Measurements from ENCODE around the gene SLC35D3. TPM values are rescaled to one million over a fixed set of nuclear protein-coding genes. Genes with fewer than 3 reads are reported as not detected.
"Not testable (repeated sequence)": the region's sequence is repeated elsewhere in the genome, so short reads cannot be mapped to it uniquely, and the experiment has no call there.

SLC35D3 gene
- total and polyA plus RNA-seq, 9 donors: 0.07 to 0.13 (median 0.08) TPM; not detected in 6

DNA sequence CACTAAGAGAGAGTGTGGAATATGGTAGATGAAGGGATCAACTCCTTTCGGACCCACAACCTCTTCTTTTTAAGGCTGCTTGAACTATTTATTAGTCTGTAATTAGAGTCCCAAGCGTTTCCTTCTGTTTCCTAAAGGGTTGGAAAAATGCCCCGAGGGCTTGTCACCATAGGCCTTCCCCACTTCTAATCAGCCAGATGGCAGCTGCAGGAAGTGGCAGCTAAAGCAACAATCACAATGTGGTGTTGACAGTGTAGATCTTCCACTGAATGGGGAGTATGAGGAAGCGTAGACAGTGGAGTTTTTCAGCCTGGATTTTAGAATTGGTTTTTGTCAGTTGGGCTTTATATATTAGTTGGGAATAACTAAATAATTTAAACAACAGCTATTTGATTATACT is 40.6 kb downstream of the SLC35D3 start:
- Histone ChIP-seq H3K4me1 (ENCODE audit: control insufficient read depth, insufficient read depth, low read length) (peaks cover 3% of the 10 kb centered on the region), H3K27me3 (ENCODE audit: control insufficient read depth, insufficient read depth, low read length) (no peaks in the 10 kb centered on the region), H3K27ac (ENCODE audit: low read length) (no peak overlapping the region), H3K4me3 (ENCODE audit: low read length) (no peak overlapping the region), H3K9me3 (replicated peaks; ENCODE audit: control insufficient read depth, low read depth, low read length) (no peaks in the 10 kb centered on the region), H3K36me3 (ENCODE audit: control insufficient read depth, insufficient read depth, low read length) (no peaks in the 10 kb centered on the region)
- WGBS (ENCODE audit: insufficient coverage): no CpG with 5 or more reads among the region's 4 CpGs
- DNase-seq: peak; percentile 40

- H3K4me3 ChIP-seq (ENCODE audit: low read length): no peak overlapping the region
- 17% methylated on average over 1 of the region's 2 CpGs for WGBS (ENCODE audit: insufficient coverage)
- no peaks in the 10 kb centered on the region for H3K27me3 ChIP-seq (ENCODE audit: control insufficient read depth, insufficient read depth, low read length)
- H3K27ac ChIP-seq (ENCODE audit: low read length): no peak overlapping the region
- no peak for DNase-seq
- no peaks in the 10 kb centered on the region for H3K9me3 ChIP-seq (replicated peaks; ENCODE audit: control insufficient read depth, low read depth, low read length)
- H3K4me1 ChIP-seq (ENCODE audit: control insufficient read depth, insufficient read depth, low read length): peaks cover 3% of the 10 kb centered on the region
- no peaks in the 10 kb centered on the region for H3K36me3 ChIP-seq (ENCODE audit: control insufficient read depth, insufficient read depth, low read length)
Measured at GRCh38 chr6:136963259-136963658, 41.2 kb downstream of the SLC35D3 start.

- WGBS (ENCODE audit: insufficient coverage): no CpG with 5 or more reads among the region's 2 CpGs
Measured at GRCh38 chr6:136964398-136964797, 42.3 kb downstream of the SLC35D3 start.

DNA sequence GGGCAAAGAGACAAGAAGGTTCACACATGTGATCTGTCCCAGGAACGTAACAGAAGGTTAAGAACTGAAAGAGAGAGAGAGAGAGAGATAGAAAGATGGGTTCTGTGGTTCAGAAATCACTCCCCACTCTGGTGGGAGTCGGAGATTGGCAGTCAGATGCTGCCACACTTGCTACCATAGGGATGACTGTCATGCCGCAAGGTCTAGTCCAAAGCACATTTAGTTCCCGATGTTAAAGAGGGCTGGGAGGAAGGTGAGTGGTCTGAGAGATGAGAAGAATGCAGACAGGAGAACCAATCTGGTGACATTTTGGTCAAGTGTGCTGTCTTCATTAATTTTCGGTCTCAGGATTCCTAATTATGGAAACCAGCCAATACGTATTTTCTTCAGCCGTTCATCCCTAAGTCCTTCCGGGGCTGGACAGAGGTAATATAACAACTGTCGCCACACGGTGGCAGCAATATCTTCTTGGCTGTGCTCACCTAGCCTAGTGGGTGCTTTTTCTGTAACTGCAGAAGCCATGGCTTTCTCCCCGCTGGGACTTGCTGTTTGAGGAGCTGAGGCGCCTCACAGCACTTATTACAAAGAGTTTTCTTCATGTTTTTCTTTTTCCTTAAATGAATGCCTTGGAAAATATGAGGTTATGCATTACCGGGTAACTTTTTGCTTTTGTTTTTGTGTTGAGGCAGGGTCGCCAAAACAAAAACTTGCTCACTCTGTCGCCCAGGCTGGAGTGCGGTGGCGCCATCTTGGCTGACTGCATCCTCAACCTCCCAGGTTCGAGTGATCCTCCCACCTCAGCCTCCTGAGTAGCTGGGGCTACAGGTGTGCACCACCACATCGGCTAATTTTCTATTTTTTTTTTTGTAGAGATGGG is 46.0 kb downstream of the SLC35D3 start:
- WGBS (ENCODE audit: insufficient coverage): 53% methylated on average over 13 of the region's 19 CpGs
- Histone ChIP-seq H3K9me3 (replicated peaks; ENCODE audit: control insufficient read depth, low read depth, low read length) (no peaks in the 10 kb centered on the region), H3K27me3 (ENCODE audit: control insufficient read depth, insufficient read depth, low read length) (no peaks in the 10 kb centered on the region), H3K36me3 (ENCODE audit: control insufficient read depth, insufficient read depth, low read length) (no peaks in the 10 kb centered on the region), H3K27ac (ENCODE audit: low read length) (no peak overlapping the region), H3K4me1 (ENCODE audit: control insufficient read depth, insufficient read depth, low read length) (no peaks in the 10 kb centered on the region), H3K4me3 (ENCODE audit: low read length) (no peak overlapping the region)
- DNase-seq: peak; percentile 71

More at GRCh38 chr6:136964398-136964797, 42.3 kb downstream of the SLC35D3 start:
- H3K4me1 ChIP-seq (ENCODE audit: control insufficient read depth, insufficient read depth, low read length): peaks cover 3% of the 10 kb centered on the region
- no peaks in the 10 kb centered on the region for H3K27me3 ChIP-seq (ENCODE audit: control insufficient read depth, insufficient read depth, low read length)
- no peak overlapping the region for H3K27ac ChIP-seq (ENCODE audit: low read length)
- no peak for DNase-seq
- no peaks in the 10 kb centered on the region for H3K9me3 ChIP-seq (replicated peaks; ENCODE audit: control insufficient read depth, low read depth, low read length)
- H3K36me3 ChIP-seq (ENCODE audit: control insufficient read depth, insufficient read depth, low read length): no peaks in the 10 kb centered on the region
- H3K4me3 ChIP-seq (ENCODE audit: low read length): no peak overlapping the region

GRCh38 chr6:136968837-136969236 is 46.7 kb downstream of the SLC35D3 start:
- no peak overlapping the region for H3K4me3 ChIP-seq (ENCODE audit: low read length)
- H3K27me3 ChIP-seq (ENCODE audit: control insufficient read depth, insufficient read depth, low read length): no peaks in the 10 kb centered on the region
- no peaks in the 10 kb centered on the region for H3K36me3 ChIP-seq (ENCODE audit: control insufficient read depth, insufficient read depth, low read length)
- H3K27ac ChIP-seq (ENCODE audit: low read length): no peak overlapping the region
- no peaks in the 10 kb centered on the region for H3K4me1 ChIP-seq (ENCODE audit: control insufficient read depth, insufficient read depth, low read length)
- H3K9me3 ChIP-seq (replicated peaks; ENCODE audit: control insufficient read depth, low read depth, low read length): no peaks in the 10 kb centered on the region
- peak; percentile 33 for DNase-seq
- 53% methylated on average over 5 of the region's 7 CpGs for WGBS (ENCODE audit: insufficient coverage)

DNA sequence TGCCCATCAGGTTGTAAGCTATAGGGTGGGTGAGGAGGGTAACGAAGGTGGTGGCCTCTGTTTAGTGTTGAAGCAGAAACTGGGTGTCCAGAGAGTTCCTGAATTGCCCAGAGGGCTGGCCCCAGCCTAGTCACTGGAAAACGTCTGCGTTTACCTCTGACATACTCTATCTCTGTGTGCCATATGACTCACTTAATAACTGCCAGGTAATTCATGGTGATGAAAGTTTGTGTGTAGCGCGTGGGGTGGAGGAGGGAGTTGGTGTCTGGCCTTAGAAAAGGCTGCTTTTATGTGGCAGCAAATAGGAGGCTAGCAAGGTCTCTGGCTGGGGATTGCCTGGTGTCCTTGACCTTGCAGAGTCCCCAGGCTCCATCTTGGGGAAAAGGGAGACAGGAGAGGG is 47.3 kb downstream of the SLC35D3 start:
- Histone ChIP-seq H3K27ac (ENCODE audit: low read length) (no peak overlapping the region), H3K4me3 (ENCODE audit: low read length) (no peak overlapping the region), H3K9me3 (replicated peaks; ENCODE audit: control insufficient read depth, low read depth, low read length) (no peaks in the 10 kb centered on the region), H3K4me1 (ENCODE audit: control insufficient read depth, insufficient read depth, low read length) (no peaks in the 10 kb centered on the region), H3K27me3 (ENCODE audit: control insufficient read depth, insufficient read depth, low read length) (no peaks in the 10 kb centered on the region), H3K36me3 (ENCODE audit: control insufficient read depth, insufficient read depth, low read length) (no peaks in the 10 kb centered on the region)
- 73% methylated on average over 4 of the region's 5 CpGs for WGBS (ENCODE audit: insufficient coverage)
- DNase-seq: no peak

- Histone ChIP-seq H3K9me3 (replicated peaks; ENCODE audit: control insufficient read depth, low read depth, low read length) (no peaks in the 10 kb centered on the region), H3K4me1 (ENCODE audit: control insufficient read depth, insufficient read depth, low read length) (no peaks in the 10 kb centered on the region), H3K4me3 (ENCODE audit: low read length) (no peak overlapping the region), H3K27me3 (ENCODE audit: control insufficient read depth, insufficient read depth, low read length) (no peaks in the 10 kb centered on the region), H3K36me3 (ENCODE audit: control insufficient read depth, insufficient read depth, low read length) (no peaks in the 10 kb centered on the region), H3K27ac (ENCODE audit: low read length) (no peak overlapping the region)
- DNase-seq: no peak
- WGBS (ENCODE audit: insufficient coverage): 90% methylated on average over 4 of the region's 4 CpGs
Measured at GRCh38 chr6:136969930-136970329, 47.8 kb downstream of the SLC35D3 start.

GRCh38 chr6:136971609-136972008 is 49.5 kb downstream of the SLC35D3 start:
- H3K36me3 ChIP-seq (ENCODE audit: control insufficient read depth, insufficient read depth, low read length): no peaks in the 10 kb centered on the region
- no peak overlapping the region for H3K27ac ChIP-seq (ENCODE audit: low read length)
- no peaks in the 10 kb centered on the region for H3K9me3 ChIP-seq (replicated peaks; ENCODE audit: control insufficient read depth, low read depth, low read length)
- 100% methylated on average over 1 of the region's 6 CpGs for WGBS (ENCODE audit: insufficient coverage)
- H3K27me3 ChIP-seq (ENCODE audit: control insufficient read depth, insufficient read depth, low read length): no peaks in the 10 kb centered on the region
- no peak overlapping the region for H3K4me3 ChIP-seq (ENCODE audit: low read length)
- no peak for DNase-seq
- no peaks in the 10 kb centered on the region for H3K4me1 ChIP-seq (ENCODE audit: control insufficient read depth, insufficient read depth, low read length)

- not testable (repeated sequence) for H3K4me1 ChIP-seq (ENCODE audit: control insufficient read depth, insufficient read depth, low read length); H3K27ac ChIP-seq (ENCODE audit: low read length); H3K4me3 ChIP-seq (ENCODE audit: low read length); H3K27me3 ChIP-seq (ENCODE audit: control insufficient read depth, insufficient read depth, low read length); DNase-seq; H3K9me3 ChIP-seq (replicated peaks; ENCODE audit: control insufficient read depth, low read depth, low read length); H3K36me3 ChIP-seq (ENCODE audit: control insufficient read depth, insufficient read depth, low read length)
- WGBS (ENCODE audit: insufficient coverage): 96% methylated on average over 7 of the region's 8 CpGs
Measured at GRCh38 chr6:136973781-136974180, 51.7 kb downstream of the SLC35D3 start.

All from muscle of leg (tissue), 11 donors.